ENCODE data around the gene UQCRC2.

DNA sequence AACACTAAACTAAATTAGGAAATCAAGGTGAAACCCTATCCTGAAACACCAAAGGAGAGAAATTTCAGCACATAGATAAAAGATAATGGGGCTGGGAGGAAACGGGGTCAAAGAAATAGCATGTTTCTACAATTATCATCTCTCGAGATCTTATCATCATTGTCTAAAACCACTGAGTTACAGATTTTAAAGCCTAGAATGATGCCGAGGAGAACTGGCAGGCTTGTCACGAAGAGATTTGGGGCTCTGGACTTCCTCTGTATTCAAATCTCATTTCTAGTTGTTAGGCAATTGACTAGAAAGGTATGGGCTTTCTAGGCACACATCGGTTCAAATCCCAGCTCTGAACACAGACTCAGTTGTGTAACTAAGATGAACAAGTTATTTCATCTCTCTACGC is 38.5 kb downstream of the UQCRC2 start:
- TF ChIP-seq, protein P1, sequence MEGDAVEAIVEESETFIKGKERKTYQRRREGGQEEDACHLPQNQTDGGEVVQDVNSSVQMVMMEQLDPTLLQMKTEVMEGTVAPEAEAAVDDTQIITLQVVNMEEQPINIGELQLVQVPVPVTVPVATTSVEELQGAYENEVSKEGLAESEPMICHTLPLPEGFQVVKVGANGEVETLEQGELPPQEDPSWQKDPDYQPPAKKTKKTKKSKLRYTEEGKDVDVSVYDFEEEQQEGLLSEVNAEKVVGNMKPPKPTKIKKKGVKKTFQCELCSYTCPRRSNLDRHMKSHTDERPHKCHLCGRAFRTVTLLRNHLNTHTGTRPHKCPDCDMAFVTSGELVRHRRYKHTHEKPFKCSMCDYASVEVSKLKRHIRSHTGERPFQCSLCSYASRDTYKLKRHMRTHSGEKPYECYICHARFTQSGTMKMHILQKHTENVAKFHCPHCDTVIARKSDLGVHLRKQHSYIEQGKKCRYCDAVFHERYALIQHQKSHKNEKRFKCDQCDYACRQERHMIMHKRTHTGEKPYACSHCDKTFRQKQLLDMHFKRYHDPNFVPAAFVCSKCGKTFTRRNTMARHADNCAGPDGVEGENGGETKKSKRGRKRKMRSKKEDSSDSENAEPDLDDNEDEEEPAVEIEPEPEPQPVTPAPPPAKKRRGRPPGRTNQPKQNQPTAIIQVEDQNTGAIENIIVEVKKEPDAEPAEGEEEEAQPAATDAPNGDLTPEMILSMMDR (IDR thresholded peaks at IDR 0.05) = no peak
- TF ChIP-seq POLR2AphosphoS5 (IDR thresholded peaks at IDR 0.05) (no peak), POLR2A (IDR thresholded peaks at IDR 0.05) (no peak), EP300 (IDR thresholded peaks at IDR 0.05) (no peak)
